Liver (tissue), 9 donors: ENCODE measurements around the gene CRACR2B. TPM values are rescaled to one million over a fixed set of nuclear protein-coding genes. Genes with fewer than 3 reads are reported as not detected.
A peak's percentile ranks its signal among the peaks of the same experiment; 100 is the strongest.

Source experiments
- DNase-seq: peaks from one replicate; pipeline ENCODE4 v3.0.0-alpha.2; 2017; ENCODE audit warnings: low spot score
- H3K27ac ChIP-seq, 2 donors: one replicate each; pipeline ENCODE4 v1.7.0; 2013; ENCODE audit warnings: inconsistent platforms in 2 of 2, low read length in 2 of 2, control low read depth in 1 of 2, low read depth in 1 of 2, mild to moderate bottlenecking in 1 of 2
- H3K27me3 ChIP-seq, 4 donors: one replicate each; pipeline versions ENCODE4 v1.6.1 to v1.7.0; 2013; ENCODE audit warnings: low read length in 3 of 4, inconsistent platforms in 1 of 4, mild to moderate bottlenecking in 1 of 4, moderate library complexity in 1 of 4; ENCODE audit not compliant: control insufficient read depth in 4 of 4, insufficient read depth in 4 of 4
- H3K36me3 ChIP-seq, 4 donors: one replicate each; pipeline versions ENCODE4 v1.6.1 to v1.7.0; 2013; ENCODE audit warnings: low read length in 3 of 4, mild to moderate bottlenecking in 3 of 4, low read depth in 1 of 4, moderate library complexity in 1 of 4; ENCODE audit not compliant: control insufficient read depth in 4 of 4, insufficient read depth in 3 of 4
- H3K4me1 ChIP-seq, 4 donors: one replicate each; pipeline versions ENCODE4 v1.6.1 to v1.7.0; 2013; ENCODE audit warnings: low read length in 3 of 4, mild to moderate bottlenecking in 3 of 4, moderate library complexity in 1 of 4; ENCODE audit not compliant: control insufficient read depth in 4 of 4, insufficient read depth in 4 of 4
- H3K4me3 ChIP-seq, 3 donors: one replicate each; pipeline versions ENCODE4 v1.6.1 to v1.7.0; 2013; ENCODE audit warnings: low read length in 3 of 3, control low read depth in 1 of 3, low read depth in 1 of 3, mild to moderate bottlenecking in 1 of 3
- H3K9ac ChIP-seq, 2 donors: one replicate each; pipeline ENCODE4 v1.7.0; 2013; ENCODE audit warnings: low read length in 2 of 2, mild to moderate bottlenecking in 2 of 2, moderate library complexity in 2 of 2, control low read depth in 1 of 2, low read depth in 1 of 2
- H3K9me3 ChIP-seq, 4 donors: one replicate each; pipeline versions ENCODE4 v1.6.1 to v1.7.0; 2013; ENCODE audit warnings: low read length in 3 of 4; ENCODE audit not compliant: control insufficient read depth in 4 of 4
- EGR1 ChIP-seq, 2 donors: IDR thresholded peaks; 2 replicates each; pipeline ENCODE4 v1.6.1; 2016 to 2018; ENCODE audit warnings: antibody characterized with exemption in 2 of 2, low read depth in 2 of 2
- FOXA1 ChIP-seq: IDR thresholded peaks from 2 replicates; pipeline ENCODE4 v1.6.1; 2016; ENCODE audit warnings: antibody characterized with exemption
- GABPA ChIP-seq, 2 donors: IDR thresholded peaks in 1 of 2; conservative IDR thresholded peaks in 1 of 2; 2 replicates each; pipeline ENCODE4 v1.6.1; 2016; ENCODE audit warnings: antibody characterized with exemption in 2 of 2, mild to moderate bottlenecking in 1 of 2, moderate library complexity in 1 of 2
- HNF4A ChIP-seq, 2 donors: conservative IDR thresholded peaks; 2 replicates each; pipeline ENCODE4 v1.6.1; 2016; ENCODE audit warnings: antibody characterized with exemption in 2 of 2, mild to moderate bottlenecking in 2 of 2
- HNF4G ChIP-seq: IDR thresholded peaks from 2 replicates; pipeline ENCODE4 v1.6.1; 2016; ENCODE audit warnings: antibody characterized with exemption
- JUND ChIP-seq, 2 donors: IDR thresholded peaks; 2 replicates each; pipeline ENCODE4 v1.6.1; 2016; ENCODE audit warnings: antibody characterized with exemption in 2 of 2
- RAD21 ChIP-seq, 2 donors: IDR thresholded peaks; 2 replicates each; pipeline ENCODE4 v1.6.1; 2016; ENCODE audit warnings: antibody characterized with exemption in 2 of 2, mild to moderate bottlenecking in 2 of 2
- RXRA ChIP-seq, 2 donors: IDR thresholded peaks; 2 replicates each; pipeline ENCODE4 v1.6.1; 2017 to 2018; ENCODE audit warnings: antibody characterized with exemption in 2 of 2, mild to moderate bottlenecking in 1 of 2
- SP1 ChIP-seq: IDR thresholded peaks from 2 replicates; pipeline ENCODE4 v1.6.1; 2018; ENCODE audit warnings: antibody characterized with exemption, mild to moderate bottlenecking
- TAF1 ChIP-seq: conservative IDR thresholded peaks from 2 replicates; pipeline ENCODE4 v1.6.1; 2016; ENCODE audit warnings: antibody characterized with exemption, mild to moderate bottlenecking
- YY1 ChIP-seq: IDR thresholded peaks from 2 replicates; pipeline ENCODE4 v1.6.1; 2016; ENCODE audit warnings: antibody characterized with exemption, mild to moderate bottlenecking
- WGBS: extraction: QIAGEN DNeasy Blood & Tissue Kit; methylation state at CpG from one replicate; pipeline ENCODE4 v1.1.7; 2013; 5-methylcytosine and 5-hydroxymethylcytosine counted together
- polyA plus RNA-seq, 2 donors: library from polyadenylated mRNA; stranded (reverse) in 1 of 2; unstranded in 1 of 2; fragments of 200-250 nt in 1 of 2; fragments of >200 nt in 1 of 2; fragmentation: Nextera tagmentation in 1 of 2; extraction: Ambion mirVana in 1 of 2; gene quantifications; one replicate each; pipeline versions ENCODE4 v1.2.1 to v1.2.3, GENCODE V29; 2013 to 2015
- total RNA-seq, 2 donors: library from RNA; depleted of rRNA; stranded (reverse); fragments of >200 nt; gene quantifications; one replicate each; pipeline ENCODE4 v1.2.3, GENCODE V29; 2014
- TF ChIP-seq, protein P1 (sequence below): IDR thresholded peaks from 2 replicates; pipeline ENCODE4 v1.6.1; 2016; ENCODE audit warnings: antibody characterized with exemption, mild to moderate bottlenecking
- TF ChIP-seq, protein P2 (sequence below): fragments of 150-350 bp; IDR thresholded peaks from 2 replicates; pipeline ENCODE4 v1.5.1; 2017; ENCODE audit warnings: improper control_type of control experiment, low read depth, low read length; ENCODE audit not compliant: missing input control
- TF ChIP-seq, protein P3 (sequence below): IDR thresholded peaks from 2 replicates; pipeline ENCODE4 v1.6.1; 2016; ENCODE audit warnings: antibody characterized with exemption
- donor health status: healthy.
- donor health status: healthy.
- donor health status: healthy.
- donor health status: healthy.
- donor health status: healthy.

Gene CRACR2B
- total and polyA plus RNA-seq, 4 donors: 0.14 to 2.9 (median 2.2) TPM

DNA sequence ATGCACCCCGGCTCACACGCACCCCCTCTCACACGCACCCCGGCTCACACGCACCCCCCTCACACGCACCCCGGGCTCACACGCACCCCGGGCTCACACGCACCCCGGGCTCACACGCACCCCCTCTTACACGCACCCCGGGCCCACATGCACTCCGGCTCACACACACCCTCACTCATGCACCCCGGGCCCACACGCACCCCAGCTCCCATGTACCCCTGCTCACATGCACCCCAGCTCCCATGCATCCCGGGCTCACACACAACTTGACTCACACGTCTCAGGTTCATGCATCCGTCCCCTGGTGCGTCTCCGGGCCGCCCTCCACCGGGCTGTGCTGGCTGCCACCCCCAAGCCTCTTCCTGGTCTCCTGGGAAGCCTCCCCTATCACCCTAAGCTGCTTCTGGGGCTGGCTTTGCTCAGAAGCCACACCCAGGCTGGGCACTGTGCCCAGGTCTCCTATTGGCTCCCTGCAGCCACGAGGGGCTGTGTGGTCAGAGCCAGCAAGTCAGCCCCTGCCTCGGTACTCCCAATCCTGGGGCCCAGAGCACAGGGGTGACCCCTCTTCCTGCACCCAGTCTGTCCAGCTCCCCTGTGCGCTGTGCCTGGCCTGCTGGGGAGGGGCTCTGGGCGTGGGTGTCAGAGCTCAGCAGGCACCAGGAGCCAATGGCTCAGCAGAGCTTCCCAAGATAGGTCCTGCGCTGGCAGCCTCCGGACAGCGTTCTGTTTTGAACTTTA is 31.8 kb downstream of the CRACR2B start:
- TF ChIP-seq TAF1 (no peak), FOXA1 (no peak), EGR1 (IDR thresholded peaks at IDR 0.05; ENCODE audit: low read depth in 2 of 2) (no peak), RXRA (IDR thresholded peaks at IDR 0.05) (no peak), RAD21 (IDR thresholded peaks at IDR 0.05) (no peak), HNF4A (conservative IDR thresholded peaks at IDR 0.05) (no peak)
- TF ChIP-seq, protein P1, sequence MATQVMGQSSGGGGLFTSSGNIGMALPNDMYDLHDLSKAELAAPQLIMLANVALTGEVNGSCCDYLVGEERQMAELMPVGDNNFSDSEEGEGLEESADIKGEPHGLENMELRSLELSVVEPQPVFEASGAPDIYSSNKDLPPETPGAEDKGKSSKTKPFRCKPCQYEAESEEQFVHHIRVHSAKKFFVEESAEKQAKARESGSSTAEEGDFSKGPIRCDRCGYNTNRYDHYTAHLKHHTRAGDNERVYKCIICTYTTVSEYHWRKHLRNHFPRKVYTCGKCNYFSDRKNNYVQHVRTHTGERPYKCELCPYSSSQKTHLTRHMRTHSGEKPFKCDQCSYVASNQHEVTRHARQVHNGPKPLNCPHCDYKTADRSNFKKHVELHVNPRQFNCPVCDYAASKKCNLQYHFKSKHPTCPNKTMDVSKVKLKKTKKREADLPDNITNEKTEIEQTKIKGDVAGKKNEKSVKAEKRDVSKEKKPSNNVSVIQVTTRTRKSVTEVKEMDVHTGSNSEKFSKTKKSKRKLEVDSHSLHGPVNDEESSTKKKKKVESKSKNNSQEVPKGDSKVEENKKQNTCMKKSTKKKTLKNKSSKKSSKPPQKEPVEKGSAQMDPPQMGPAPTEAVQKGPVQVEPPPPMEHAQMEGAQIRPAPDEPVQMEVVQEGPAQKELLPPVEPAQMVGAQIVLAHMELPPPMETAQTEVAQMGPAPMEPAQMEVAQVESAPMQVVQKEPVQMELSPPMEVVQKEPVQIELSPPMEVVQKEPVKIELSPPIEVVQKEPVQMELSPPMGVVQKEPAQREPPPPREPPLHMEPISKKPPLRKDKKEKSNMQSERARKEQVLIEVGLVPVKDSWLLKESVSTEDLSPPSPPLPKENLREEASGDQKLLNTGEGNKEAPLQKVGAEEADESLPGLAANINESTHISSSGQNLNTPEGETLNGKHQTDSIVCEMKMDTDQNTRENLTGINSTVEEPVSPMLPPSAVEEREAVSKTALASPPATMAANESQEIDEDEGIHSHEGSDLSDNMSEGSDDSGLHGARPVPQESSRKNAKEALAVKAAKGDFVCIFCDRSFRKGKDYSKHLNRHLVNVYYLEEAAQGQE: no peak
- Histone ChIP-seq H3K4me3 (no peak overlapping the region), H3K4me1 (peaks cover 0 to 7% (median 3%) of the 10 kb centered on the region in 4 donors), H3K27ac (no peak overlapping the region), H3K27me3 (no peaks in the 10 kb centered on the region), H3K9ac (no peak overlapping the region), H3K9me3 (no peaks in the 10 kb centered on the region), H3K36me3 (peaks cover 0 to 2% (median 0%) of the 10 kb centered on the region in 4 donors)
- 77% methylated on average over 31 of the region's 31 CpGs for WGBS
- peak; percentile 84 for DNase-seq

DNA sequence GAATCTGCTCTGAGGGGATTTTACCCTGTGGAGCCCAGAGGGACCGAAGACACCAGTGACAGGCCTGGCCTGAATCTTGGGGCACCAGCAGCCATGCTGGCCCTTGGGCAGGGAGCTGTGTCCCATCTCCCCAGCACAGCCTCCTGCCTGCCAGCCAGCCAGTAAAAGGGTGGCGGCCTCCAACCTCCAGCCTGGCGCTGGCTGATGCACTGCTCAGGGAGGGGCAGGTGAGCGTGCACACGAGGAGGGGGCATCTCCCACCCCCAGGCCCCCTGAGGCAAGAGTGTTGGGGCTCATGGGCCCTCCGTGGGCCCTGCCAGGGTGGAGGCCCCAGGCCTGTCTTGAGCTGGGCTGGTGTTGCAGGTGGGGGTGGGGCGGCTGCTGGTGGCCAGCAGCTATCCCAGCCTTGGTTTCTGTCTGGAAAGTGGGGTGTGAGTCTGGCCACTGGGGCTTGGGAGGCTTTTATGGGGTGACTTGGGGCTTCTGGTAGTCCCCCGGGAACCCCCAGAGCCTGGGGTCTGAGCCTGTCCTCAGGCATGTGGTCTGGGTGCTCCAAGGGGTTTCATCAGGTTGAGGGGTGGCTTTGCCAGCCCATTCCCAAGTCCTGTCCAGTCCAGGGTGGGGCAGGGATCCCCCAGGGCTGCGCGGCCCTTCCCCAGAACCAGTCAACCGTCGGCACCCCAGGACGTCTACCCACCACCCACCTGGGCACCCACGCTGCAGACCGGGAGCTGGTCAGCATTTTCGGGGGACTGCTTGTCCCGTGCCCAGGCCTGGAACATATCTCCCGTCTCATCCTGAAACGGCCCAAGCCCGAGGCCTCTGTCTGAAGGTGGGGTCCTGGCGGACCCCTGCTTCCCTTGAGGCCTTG is 32.8 kb downstream of the CRACR2B start:
- no peak overlapping the region for H3K4me3 ChIP-seq
- H3K9me3 ChIP-seq: no peaks in the 10 kb centered on the region
- no peak overlapping the region for H3K9ac ChIP-seq
- no peak overlapping the region for H3K27ac ChIP-seq
- H3K36me3 ChIP-seq: peaks cover 0 to 2% (median under 1%) of the 10 kb centered on the region in 4 donors
- H3K4me1 ChIP-seq: peaks cover 0 to 7% (median 3%) of the 10 kb centered on the region in 4 donors
- WGBS: 85% methylated on average over 21 of the region's 21 CpGs
- TF ChIP-seq YY1: no peak
- no peak for TF ChIP-seq HNF4G
- TF ChIP-seq, protein P2, sequence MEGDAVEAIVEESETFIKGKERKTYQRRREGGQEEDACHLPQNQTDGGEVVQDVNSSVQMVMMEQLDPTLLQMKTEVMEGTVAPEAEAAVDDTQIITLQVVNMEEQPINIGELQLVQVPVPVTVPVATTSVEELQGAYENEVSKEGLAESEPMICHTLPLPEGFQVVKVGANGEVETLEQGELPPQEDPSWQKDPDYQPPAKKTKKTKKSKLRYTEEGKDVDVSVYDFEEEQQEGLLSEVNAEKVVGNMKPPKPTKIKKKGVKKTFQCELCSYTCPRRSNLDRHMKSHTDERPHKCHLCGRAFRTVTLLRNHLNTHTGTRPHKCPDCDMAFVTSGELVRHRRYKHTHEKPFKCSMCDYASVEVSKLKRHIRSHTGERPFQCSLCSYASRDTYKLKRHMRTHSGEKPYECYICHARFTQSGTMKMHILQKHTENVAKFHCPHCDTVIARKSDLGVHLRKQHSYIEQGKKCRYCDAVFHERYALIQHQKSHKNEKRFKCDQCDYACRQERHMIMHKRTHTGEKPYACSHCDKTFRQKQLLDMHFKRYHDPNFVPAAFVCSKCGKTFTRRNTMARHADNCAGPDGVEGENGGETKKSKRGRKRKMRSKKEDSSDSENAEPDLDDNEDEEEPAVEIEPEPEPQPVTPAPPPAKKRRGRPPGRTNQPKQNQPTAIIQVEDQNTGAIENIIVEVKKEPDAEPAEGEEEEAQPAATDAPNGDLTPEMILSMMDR: no peak
- TF ChIP-seq SP1: no peak
- no peak for TF ChIP-seq GABPA (IDR thresholded peaks at IDR 0.05 in 1 of 2, conservative IDR thresholded peaks at IDR 0.05 in 1 of 2)
- TF ChIP-seq, protein P3, sequence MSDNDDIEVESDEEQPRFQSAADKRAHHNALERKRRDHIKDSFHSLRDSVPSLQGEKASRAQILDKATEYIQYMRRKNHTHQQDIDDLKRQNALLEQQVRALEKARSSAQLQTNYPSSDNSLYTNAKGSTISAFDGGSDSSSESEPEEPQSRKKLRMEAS: no peak
- TF ChIP-seq EGR1 (IDR thresholded peaks at IDR 0.05; ENCODE audit: low read depth in 2 of 2): no peak
- no peak for TF ChIP-seq JUND (IDR thresholded peaks at IDR 0.05)
- H3K27me3 ChIP-seq: no peaks in the 10 kb centered on the region
- no peak for DNase-seq
